ENCODE measurements around the gene TCEAL7.

DNA sequence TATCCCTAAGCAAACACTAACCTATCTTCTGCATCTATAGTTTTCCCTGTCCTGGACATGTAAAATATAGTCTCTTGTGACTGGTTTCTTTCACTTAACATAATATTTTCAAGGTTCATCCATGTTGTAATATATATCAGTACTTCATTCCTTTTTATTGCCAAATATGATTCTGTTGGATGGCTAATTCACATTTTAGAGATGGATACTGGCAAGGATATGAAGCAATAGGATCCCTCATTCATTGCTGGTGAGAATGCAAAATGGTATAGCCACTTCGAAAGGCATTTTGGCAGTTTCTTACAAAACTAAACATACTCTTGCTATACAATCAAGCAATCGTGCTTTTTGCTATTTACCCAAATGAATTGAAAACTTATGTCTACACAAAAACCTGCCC, 33.0 kb downstream of the TCEAL7 start:
- TF ChIP-seq POLR2A (IDR thresholded peaks at IDR 0.05): no peak
- TF ChIP-seq, protein P1, sequence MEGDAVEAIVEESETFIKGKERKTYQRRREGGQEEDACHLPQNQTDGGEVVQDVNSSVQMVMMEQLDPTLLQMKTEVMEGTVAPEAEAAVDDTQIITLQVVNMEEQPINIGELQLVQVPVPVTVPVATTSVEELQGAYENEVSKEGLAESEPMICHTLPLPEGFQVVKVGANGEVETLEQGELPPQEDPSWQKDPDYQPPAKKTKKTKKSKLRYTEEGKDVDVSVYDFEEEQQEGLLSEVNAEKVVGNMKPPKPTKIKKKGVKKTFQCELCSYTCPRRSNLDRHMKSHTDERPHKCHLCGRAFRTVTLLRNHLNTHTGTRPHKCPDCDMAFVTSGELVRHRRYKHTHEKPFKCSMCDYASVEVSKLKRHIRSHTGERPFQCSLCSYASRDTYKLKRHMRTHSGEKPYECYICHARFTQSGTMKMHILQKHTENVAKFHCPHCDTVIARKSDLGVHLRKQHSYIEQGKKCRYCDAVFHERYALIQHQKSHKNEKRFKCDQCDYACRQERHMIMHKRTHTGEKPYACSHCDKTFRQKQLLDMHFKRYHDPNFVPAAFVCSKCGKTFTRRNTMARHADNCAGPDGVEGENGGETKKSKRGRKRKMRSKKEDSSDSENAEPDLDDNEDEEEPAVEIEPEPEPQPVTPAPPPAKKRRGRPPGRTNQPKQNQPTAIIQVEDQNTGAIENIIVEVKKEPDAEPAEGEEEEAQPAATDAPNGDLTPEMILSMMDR (IDR thresholded peaks at IDR 0.05): no peak
- no peak for TF ChIP-seq EP300 (IDR thresholded peaks at IDR 0.05)
- no peak for TF ChIP-seq POLR2AphosphoS5 (IDR thresholded peaks at IDR 0.05)

All from gastroesophageal sphincter (tissue), 3 donors.